Cardiac muscle cell (in vitro differentiated cells and primary cell): ENCODE measurements around the gene ATP8B4. TPM values are rescaled to one million over a fixed set of nuclear protein-coding genes. Genes with fewer than 3 reads are reported as not detected.

ENCODE experiments used
- DNase-seq, 2 donors: peaks; one replicate each; pipeline versions ENCODE4 v3.0.0 to v3.0.0-alpha.2; 2010 to 2017; ENCODE audit warnings: low read depth in 1 of 2, low spot score in 1 of 2
- H3K27ac ChIP-seq: fragments of 200-600 bp; sonication (generic); 2 replicates; pipeline ENCODE4 v1.5.1; 2016
- H3K27me3 ChIP-seq: fragments of 200-600 bp; sonication (generic); 2 replicates; pipeline ENCODE4 v1.6.0; 2016; ENCODE audit warnings: control low read depth
- H3K36me3 ChIP-seq: fragments of 200-600 bp; sonication (generic); 2 replicates; pipeline ENCODE4 v1.5.1; 2016; ENCODE audit warnings: control low read depth
- H3K4me1 ChIP-seq: fragments of 200-600 bp; sonication (generic); 2 replicates; pipeline ENCODE4 v1.8.1; 2017; ENCODE audit warnings: low read depth, mild to moderate bottlenecking, mixed run types
- H3K4me3 ChIP-seq: fragments of 200-600 bp; sonication (generic); 2 replicates; pipeline ENCODE4 v1.5.1; 2016; ENCODE audit warnings: mild to moderate bottlenecking
- H3K9me3 ChIP-seq: fragments of 200-600 bp; sonication (generic); 2 replicates; pipeline ENCODE4 v1.5.1; 2017; ENCODE audit warnings: low read depth, mild to moderate bottlenecking, control low read depth
- CTCF ChIP-seq: IDR thresholded peaks from 2 replicates; pipeline ENCODE4 v1.5.1; 2012; ENCODE audit warnings: low read depth, mild to moderate bottlenecking, low read length
- polyA plus RNA-seq: library from polyadenylated mRNA; unstranded; fragments of >200 nt; fragmentation: Nextera tagmentation; extraction: Ambion mirVana; gene quantifications from 2 replicates; pipeline ENCODE4 v1.2.1, GENCODE V29; 2016
- total RNA-seq: library from RNA; depleted of rRNA; stranded (reverse); fragments of >200 nt; gene quantifications from 2 replicates; pipeline ENCODE4 v1.2.3, GENCODE V29; 2016

The ATP8B4 gene
- total and polyA plus RNA-seq, 2 experiments from 2014 or later: 0.09 to 0.12 TPM

GRCh38 chr15:49888734-49889133 is 230.3 kb downstream of the ATP8B4 start:
- H3K27me3 ChIP-seq: no peaks in the 10 kb centered on the region
- no peaks in the 10 kb centered on the region for H3K9me3 ChIP-seq

DNA sequence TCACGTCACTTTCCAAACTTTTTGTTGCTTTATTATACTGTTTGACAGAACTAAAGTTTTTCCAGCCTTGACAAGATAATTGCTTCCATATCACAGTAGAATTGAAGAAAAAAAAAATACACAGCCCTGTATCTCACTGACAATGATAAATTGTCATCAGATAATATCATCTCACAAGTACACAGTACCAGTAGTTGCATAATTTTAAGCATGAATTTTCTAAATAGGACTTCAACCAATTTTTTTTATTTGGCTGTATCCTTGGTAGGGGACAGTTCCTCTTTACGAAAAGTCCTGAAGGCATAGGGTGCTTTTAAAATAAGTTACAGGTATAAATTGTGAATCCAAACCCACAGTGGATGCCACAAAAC is 230.7 kb downstream of the ATP8B4 start:
- Histone ChIP-seq H3K27ac (no peak overlapping the region), H3K4me3 (no peak overlapping the region), H3K4me1 (no peaks in the 10 kb centered on the region), H3K9me3 (no peaks in the 10 kb centered on the region), H3K27me3 (no peaks in the 10 kb centered on the region), H3K36me3 (no peaks in the 10 kb centered on the region)
- TF ChIP-seq CTCF: no peak
- DNase-seq: no peak

More at GRCh38 chr15:49888734-49889133, 230.3 kb downstream of the ATP8B4 start:
- Histone ChIP-seq H3K4me1 (no peaks in the 10 kb centered on the region), H3K36me3 (no peaks in the 10 kb centered on the region), H3K4me3 (no peak overlapping the region), H3K27ac (no peak overlapping the region)
- no peak for TF ChIP-seq CTCF
- no peak for DNase-seq

DNA sequence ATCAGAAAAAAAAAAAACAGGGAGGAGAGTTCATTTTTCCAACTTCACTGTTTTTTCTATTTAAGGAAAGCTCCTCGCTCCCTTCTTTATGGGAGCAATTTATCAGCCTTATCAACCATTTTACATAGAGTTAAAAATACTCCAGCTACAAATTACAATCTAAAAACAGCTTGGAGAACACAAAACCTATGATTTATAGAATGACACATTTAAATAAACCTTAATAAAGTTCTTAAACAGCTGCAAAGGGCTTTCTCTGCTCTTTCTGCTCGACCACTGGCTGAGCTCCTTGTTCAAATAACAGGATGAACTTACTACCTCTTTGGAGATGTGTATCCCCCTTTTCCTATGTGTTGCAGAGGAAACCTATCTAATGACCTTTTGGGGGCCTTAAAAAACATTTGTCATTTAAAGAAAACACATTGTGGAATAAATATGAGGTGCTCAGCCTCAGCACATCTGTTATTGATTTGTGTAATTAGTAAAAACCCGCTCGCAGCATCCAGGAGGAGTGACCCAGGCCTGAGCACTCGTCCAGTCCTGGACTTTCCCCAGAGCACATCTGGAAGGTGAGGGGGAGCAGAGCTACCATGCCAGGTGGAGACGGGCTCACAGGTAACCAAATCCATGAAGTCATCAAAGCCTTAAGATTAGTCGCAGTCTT is 231.2 kb downstream of the ATP8B4 start:
- H3K4me3 ChIP-seq: no peak overlapping the region
- H3K4me1 ChIP-seq: no peaks in the 10 kb centered on the region
- no peaks in the 10 kb centered on the region for H3K9me3 ChIP-seq
- no peaks in the 10 kb centered on the region for H3K36me3 ChIP-seq
- TF ChIP-seq CTCF: no peak
- H3K27ac ChIP-seq: no peak overlapping the region
- H3K27me3 ChIP-seq: no peaks in the 10 kb centered on the region
- DNase-seq: no peak

GRCh38 chr15:49883121-49883520 is 235.9 kb downstream of the ATP8B4 start:
- no peak for DNase-seq
- H3K36me3 ChIP-seq: no peaks in the 10 kb centered on the region
- H3K4me3 ChIP-seq: no peak overlapping the region
- H3K9me3 ChIP-seq: no peaks in the 10 kb centered on the region
- no peak for TF ChIP-seq CTCF
- H3K27me3 ChIP-seq: no peaks in the 10 kb centered on the region
- H3K4me1 ChIP-seq: peaks cover 4% of the 10 kb centered on the region
- H3K27ac ChIP-seq: no peak overlapping the region

- Histone ChIP-seq H3K27me3 (no peaks in the 10 kb centered on the region), H3K9me3 (no peaks in the 10 kb centered on the region), H3K36me3 (no peaks in the 10 kb centered on the region), H3K4me3 (no peak overlapping the region), H3K4me1 (peaks cover 4% of the 10 kb centered on the region), H3K27ac (no peak overlapping the region)
- no peak for TF ChIP-seq CTCF
- no peak for DNase-seq
Measured at GRCh38 chr15:49881866-49882265, 237.2 kb downstream of the ATP8B4 start.
